HepG2 (cell line): ENCODE data around the gene SCN2A. TPM values are rescaled to one million over a fixed set of nuclear protein-coding genes. Genes with fewer than 3 reads are reported as not detected.

Experiments used
- ASH2L ChIP-seq: fragments of 300-600, 200-600 bp; sonication (generic); IDR thresholded peaks from 2 replicates; pipeline ENCODE4 v1.7.0; 2017; ENCODE audit warnings: low read depth, mild to moderate bottlenecking, moderate library complexity, mixed read lengths, low read length; ENCODE audit not compliant: insufficient read length
- EP300 ChIP-seq, 3 experiments: sonication (generic) in 1 of 3; formaldehyde crosslinking in 1 of 3; IDR thresholded peaks; 2 replicates each; pipeline versions ENCODE4 v1.5.1 to v1.6.1; 2011 to 2020; ENCODE audit warnings: low read depth in 2 of 3, low read length in 2 of 3, borderline replicate concordance in 1 of 3, improper control_type of control experiment in 1 of 3, mild to moderate bottlenecking in 1 of 3, missing genetic modification reagents in 1 of 3, moderate library complexity in 1 of 3
- KAT8 ChIP-seq: IDR thresholded peaks from 2 replicates; pipeline ENCODE4 v1.6.1; 2016; ENCODE audit warnings: missing genetic modification reagents, missing compliant biosample characterization
- KDM6A ChIP-seq: IDR thresholded peaks from 2 replicates; pipeline ENCODE4 v1.6.1; 2016; ENCODE audit warnings: low read depth
- MZF1 ChIP-seq: sonication (generic); formaldehyde crosslinking; IDR thresholded peaks from 2 replicates; pipeline ENCODE4 v1.8.1; 2023; ENCODE audit warnings: mild to moderate bottlenecking, missing genetic modification reagents, borderline replicate concordance
- NBN ChIP-seq: fragments of 450-650 bp; conservative IDR thresholded peaks from 2 replicates; pipeline ENCODE4 v1.6.1; 2017
- NFE2 ChIP-seq: sonication (generic); formaldehyde crosslinking; IDR thresholded peaks from 2 replicates; pipeline ENCODE4 v1.4.0; 2020; ENCODE audit warnings: missing genetic modification reagents
- NFKBIZ ChIP-seq: IDR thresholded peaks from 2 replicates; pipeline ENCODE4 v1.6.1; 2018; ENCODE audit warnings: missing genetic modification reagents, missing compliant biosample characterization
- NKX3-1 ChIP-seq: sonication (generic); formaldehyde crosslinking; IDR thresholded peaks from 2 replicates; pipeline ENCODE4 v1.5.0; 2020; ENCODE audit warnings: missing genetic modification reagents
- NRL ChIP-seq: sonication (generic); formaldehyde crosslinking; IDR thresholded peaks from 2 replicates; pipeline ENCODE4 v1.5.0; 2020; ENCODE audit warnings: missing genetic modification reagents, mild to moderate bottlenecking, moderate library complexity, borderline replicate concordance
- PHF20 ChIP-seq: sonication (generic); formaldehyde crosslinking; IDR thresholded peaks from 2 replicates; pipeline ENCODE4 v1.5.0; 2020; ENCODE audit warnings: mild to moderate bottlenecking, missing genetic modification reagents
- RFX3 ChIP-seq: IDR thresholded peaks from 2 replicates; pipeline ENCODE4 v1.6.1; 2016; ENCODE audit warnings: missing biosample characterization, missing genetic modification reagents
- STAG1 ChIP-seq: sonication (generic); formaldehyde crosslinking; IDR thresholded peaks from 2 replicates; pipeline ENCODE4 v1.4.0; 2020; ENCODE audit warnings: missing genetic modification reagents
- THYN1 ChIP-seq: sonication (generic); formaldehyde crosslinking; IDR thresholded peaks from 2 replicates; pipeline ENCODE4 v1.8.1; 2023; ENCODE audit warnings: low read depth, mild to moderate bottlenecking, moderate library complexity, missing genetic modification reagents, borderline replicate concordance
- ZNF230 ChIP-seq: sonication (generic); formaldehyde crosslinking; IDR thresholded peaks from 2 replicates; pipeline ENCODE4 v1.4.0; 2020; ENCODE audit warnings: mild to moderate bottlenecking, missing genetic modification reagents
- ZNF446 ChIP-seq: sonication (generic); formaldehyde crosslinking; IDR thresholded peaks from 2 replicates; pipeline ENCODE4 v1.5.0; 2020; ENCODE audit warnings: mild to moderate bottlenecking, missing genetic modification reagents
- ZNF7 ChIP-seq: IDR thresholded peaks from 2 replicates; pipeline ENCODE4 v1.6.1; 2016; ENCODE audit warnings: missing biosample characterization, missing genetic modification reagents
- ZSCAN31 ChIP-seq: sonication (generic); formaldehyde crosslinking; IDR thresholded peaks from 2 replicates; pipeline ENCODE4 v1.5.0; 2020; ENCODE audit warnings: low read depth, mild to moderate bottlenecking, missing genetic modification reagents
- ZZZ3 ChIP-seq: sonication (generic); formaldehyde crosslinking; IDR thresholded peaks from 2 replicates; pipeline ENCODE4 v1.4.0; 2020; ENCODE audit warnings: missing genetic modification reagents, mild to moderate bottlenecking, borderline replicate concordance
- polyA plus RNA-seq, 8 experiments: library from polyadenylated mRNA; depleted of rRNA in 3 of 8; stranded (reverse) in 7 of 8; unstranded in 1 of 8; fragments of >200 nt; fragmentation: Illumina TruSeq in 4 of 8; extraction: Trizol in 4 of 8; gene quantifications; 2 replicates each; pipeline versions ENCODE4 v1.2.1 to v1.2.3, GENCODE V29; 2011 to 2016; ENCODE audit warnings: low read depth in 4 of 8, missing spikeins in 1 of 8, mixed read lengths in 1 of 8; ENCODE audit not compliant: insufficient read depth in 1 of 8
- total RNA-seq, 5 experiments: library from RNA; depleted of rRNA; stranded (reverse); fragments of >200 nt; fragmentation: Illumina TruSeq; extraction: Trizol; gene quantifications; 2 replicates each; pipeline ENCODE4 v1.2.3, GENCODE V29; 2016; ENCODE audit warnings: low read depth in 1 of 5
- TF ChIP-seq, protein P1 (sequence below): sonication (generic); formaldehyde crosslinking; IDR thresholded peaks from 2 replicates; pipeline ENCODE4 v1.5.0; 2020; ENCODE audit warnings: mild to moderate bottlenecking, missing genetic modification reagents, moderate library complexity
- TF ChIP-seq, protein P2 (sequence below), 2 experiments: sonication (generic) in 1 of 2; formaldehyde crosslinking in 1 of 2; IDR thresholded peaks; 2 replicates each; pipeline versions ENCODE4 v1.4.0 to v1.6.1; 2018 to 2020; ENCODE audit warnings: missing genetic modification reagents in 2 of 2, borderline replicate concordance in 1 of 2, low read depth in 1 of 2, mild to moderate bottlenecking in 1 of 2, missing biosample characterization in 1 of 2
- TF ChIP-seq, protein P3 (sequence below): sonication (generic); formaldehyde crosslinking; conservative IDR thresholded peaks from 2 replicates; pipeline ENCODE4 v1.8.0; 2022; ENCODE audit warnings: low read depth, missing genetic modification reagents
- TF ChIP-seq, protein P4 (sequence below): sonication (generic); formaldehyde crosslinking; IDR thresholded peaks from 2 replicates; pipeline ENCODE4 v1.8.0; 2022; ENCODE audit warnings: mild to moderate bottlenecking, missing genetic modification reagents

SCN2A gene
- total and polyA plus RNA-seq, 2 of the 13 experiments (the other 11 are each of a cell fraction or from before 2014, with no cell fraction given) = 0.20 to 0.30 TPM

DNA sequence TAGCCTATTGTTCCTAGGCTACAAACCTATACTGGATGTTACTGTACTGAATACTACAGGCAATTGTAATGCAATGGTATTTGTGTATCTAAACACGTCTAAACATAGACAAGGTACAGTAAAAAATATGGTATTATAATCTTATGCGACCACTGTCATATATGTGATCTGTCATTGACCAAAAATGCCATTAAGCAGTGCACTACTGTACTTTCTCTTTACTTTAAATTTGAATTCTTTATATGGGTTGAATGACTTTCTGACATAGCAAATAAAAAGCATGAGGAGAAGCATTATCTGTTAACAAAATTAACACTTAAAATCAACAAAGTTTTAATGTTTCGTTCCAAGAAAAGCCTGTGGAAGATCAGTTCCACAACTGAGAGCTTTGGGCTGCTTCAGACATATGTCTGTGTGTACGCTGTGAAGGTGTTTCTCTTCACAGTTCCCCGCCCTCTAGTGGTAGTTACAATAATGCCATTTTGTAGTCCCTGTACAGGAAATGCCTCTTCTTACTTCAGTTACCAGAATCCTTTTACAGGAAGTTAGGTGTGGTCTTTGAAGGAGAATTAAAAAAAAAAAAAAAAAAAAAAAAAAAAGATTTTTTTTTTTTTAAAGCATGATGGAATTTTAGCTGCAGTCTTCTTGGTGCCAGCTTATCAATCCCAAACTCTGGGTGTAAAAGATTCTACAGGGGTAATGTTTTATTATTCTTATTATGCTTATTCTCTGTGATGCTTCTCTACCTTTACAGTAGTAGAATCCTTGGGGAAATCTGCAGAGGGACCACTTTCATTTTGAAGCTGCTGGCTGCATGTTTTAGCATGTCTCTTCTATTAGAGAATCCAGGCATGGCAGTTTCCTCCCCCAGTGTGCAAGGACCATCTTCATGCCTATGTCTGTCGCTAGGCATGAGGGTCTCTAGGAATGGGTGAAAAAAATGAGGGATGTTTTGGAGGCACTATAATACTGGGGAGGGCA lies 54.5 kb downstream of the SCN2A start (continued):
- TF ChIP-seq, protein P1, sequence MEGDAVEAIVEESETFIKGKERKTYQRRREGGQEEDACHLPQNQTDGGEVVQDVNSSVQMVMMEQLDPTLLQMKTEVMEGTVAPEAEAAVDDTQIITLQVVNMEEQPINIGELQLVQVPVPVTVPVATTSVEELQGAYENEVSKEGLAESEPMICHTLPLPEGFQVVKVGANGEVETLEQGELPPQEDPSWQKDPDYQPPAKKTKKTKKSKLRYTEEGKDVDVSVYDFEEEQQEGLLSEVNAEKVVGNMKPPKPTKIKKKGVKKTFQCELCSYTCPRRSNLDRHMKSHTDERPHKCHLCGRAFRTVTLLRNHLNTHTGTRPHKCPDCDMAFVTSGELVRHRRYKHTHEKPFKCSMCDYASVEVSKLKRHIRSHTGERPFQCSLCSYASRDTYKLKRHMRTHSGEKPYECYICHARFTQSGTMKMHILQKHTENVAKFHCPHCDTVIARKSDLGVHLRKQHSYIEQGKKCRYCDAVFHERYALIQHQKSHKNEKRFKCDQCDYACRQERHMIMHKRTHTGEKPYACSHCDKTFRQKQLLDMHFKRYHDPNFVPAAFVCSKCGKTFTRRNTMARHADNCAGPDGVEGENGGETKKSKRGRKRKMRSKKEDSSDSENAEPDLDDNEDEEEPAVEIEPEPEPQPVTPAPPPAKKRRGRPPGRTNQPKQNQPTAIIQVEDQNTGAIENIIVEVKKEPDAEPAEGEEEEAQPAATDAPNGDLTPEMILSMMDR (CRISPR knock-in tag) = peak; percentile 83
- TF ChIP-seq, protein P2, sequence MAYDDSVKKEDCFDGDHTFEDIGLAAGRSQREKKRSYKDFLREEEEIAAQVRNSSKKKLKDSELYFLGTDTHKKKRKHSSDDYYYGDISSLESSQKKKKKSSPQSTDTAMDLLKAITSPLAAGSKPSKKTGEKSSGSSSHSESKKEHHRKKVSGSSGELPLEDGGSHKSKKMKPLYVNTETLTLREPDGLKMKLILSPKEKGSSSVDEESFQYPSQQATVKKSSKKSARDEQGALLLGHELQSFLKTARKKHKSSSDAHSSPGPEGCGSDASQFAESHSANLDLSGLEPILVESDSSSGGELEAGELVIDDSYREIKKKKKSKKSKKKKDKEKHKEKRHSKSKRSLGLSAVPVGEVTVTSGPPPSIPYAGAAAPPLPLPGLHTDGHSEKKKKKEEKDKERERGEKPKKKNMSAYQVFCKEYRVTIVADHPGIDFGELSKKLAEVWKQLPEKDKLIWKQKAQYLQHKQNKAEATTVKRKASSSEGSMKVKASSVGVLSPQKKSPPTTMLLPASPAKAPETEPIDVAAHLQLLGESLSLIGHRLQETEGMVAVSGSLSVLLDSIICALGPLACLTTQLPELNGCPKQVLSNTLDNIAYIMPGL (CRISPR knock-in tag; IDR thresholded peaks at IDR 0.05; ENCODE audit: borderline replicate concordance in 1 of 2, low read depth in 1 of 2) = 0 out of 4 replicates have a peak, but pooled peaks of 1 of the 2 experiments have one; percentile 32
- TF ChIP-seq NRL (CRISPR knock-in tag) (no peak), ZSCAN31 (CRISPR knock-in tag) (no peak), ZNF446 (no peak), THYN1 (CRISPR knock-in tag) (no peak), NBN (no peak), PHF20 (CRISPR knock-in tag) (no peak), ZZZ3 (no peak), STAG1 (CRISPR knock-in tag) (peak; percentile 69), KDM6A (CRISPR knock-in tag) (no peak), NFKBIZ (CRISPR knock-in tag) (no peak), MZF1 (no peak), EP300 (IDR thresholded peaks at IDR 0.05; ENCODE audit: low read depth in 2 of 2, low read length in 2 of 2) (no peak), EP300 (CRISPR knock-in tag; IDR thresholded peaks at IDR 0.05; ENCODE audit: borderline replicate concordance) (no peak), NKX3-1 (CRISPR knock-in tag) (no peak), ZNF230 (CRISPR knock-in tag) (no peak), RFX3 (no peak), ZNF7 (CRISPR knock-in tag) (peak; percentile 58; the same call in 1 of the 2 replicates), ASH2L (no peak), NFE2 (CRISPR knock-in tag) (no peak), KAT8 (no peak)
- TF ChIP-seq, protein P3, sequence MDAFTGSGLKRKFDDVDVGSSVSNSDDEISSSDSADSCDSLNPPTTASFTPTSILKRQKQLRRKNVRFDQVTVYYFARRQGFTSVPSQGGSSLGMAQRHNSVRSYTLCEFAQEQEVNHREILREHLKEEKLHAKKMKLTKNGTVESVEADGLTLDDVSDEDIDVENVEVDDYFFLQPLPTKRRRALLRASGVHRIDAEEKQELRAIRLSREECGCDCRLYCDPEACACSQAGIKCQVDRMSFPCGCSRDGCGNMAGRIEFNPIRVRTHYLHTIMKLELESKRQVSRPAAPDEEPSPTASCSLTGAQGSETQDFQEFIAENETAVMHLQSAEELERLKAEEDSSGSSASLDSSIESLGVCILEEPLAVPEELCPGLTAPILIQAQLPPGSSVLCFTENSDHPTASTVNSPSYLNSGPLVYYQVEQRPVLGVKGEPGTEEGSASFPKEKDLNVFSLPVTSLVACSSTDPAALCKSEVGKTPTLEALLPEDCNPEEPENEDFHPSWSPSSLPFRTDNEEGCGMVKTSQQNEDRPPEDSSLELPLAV (CRISPR knock-in tag) = no peak
- TF ChIP-seq, protein P4, sequence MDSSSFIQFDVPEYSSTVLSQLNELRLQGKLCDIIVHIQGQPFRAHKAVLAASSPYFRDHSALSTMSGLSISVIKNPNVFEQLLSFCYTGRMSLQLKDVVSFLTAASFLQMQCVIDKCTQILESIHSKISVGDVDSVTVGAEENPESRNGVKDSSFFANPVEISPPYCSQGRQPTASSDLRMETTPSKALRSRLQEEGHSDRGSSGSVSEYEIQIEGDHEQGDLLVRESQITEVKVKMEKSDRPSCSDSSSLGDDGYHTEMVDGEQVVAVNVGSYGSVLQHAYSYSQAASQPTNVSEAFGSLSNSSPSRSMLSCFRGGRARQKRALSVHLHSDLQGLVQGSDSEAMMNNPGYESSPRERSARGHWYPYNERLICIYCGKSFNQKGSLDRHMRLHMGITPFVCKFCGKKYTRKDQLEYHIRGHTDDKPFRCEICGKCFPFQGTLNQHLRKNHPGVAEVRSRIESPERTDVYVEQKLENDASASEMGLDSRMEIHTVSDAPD (CRISPR knock-in tag) = no peak
